Caki2 (cell line): ENCODE measurements around the gene CBX5. TPM values are rescaled to one million over a fixed set of nuclear protein-coding genes. Genes with fewer than 3 reads are reported as not detected.
"Not testable (repeated sequence)": the region's sequence is repeated elsewhere in the genome, so short reads cannot be mapped to it uniquely, and the experiment has no call there.

Source experiments
- DNase-seq: peaks from one replicate; pipeline ENCODE4 v3.0.0-alpha.2; 2015; ENCODE audit warnings: low read depth
- in situ Hi-C: cut with HindIII; loops from 2 replicates; pipeline ENCODE4 v1.10.0; 2016; ENCODE audit warnings: low sequenced_read_pairs, low pct_unique_long_range_greater_than_20kb, mixed read lengths
- total RNA-seq: library from RNA; depleted of rRNA; stranded (reverse); fragments of >200 nt; shearing (Covaris generic); gene quantifications from 2 replicates; pipeline ENCODE4 v1.2.3, GENCODE V29; 2014; ENCODE audit warnings: low replicate concordance; rRNA removed

The CBX5 gene
- total RNA-seq, 1 experiment from 2014 or later, result 44.3 TPM

GRCh38 chr12:54194611-54195010 is 85.3 kb downstream of the CBX5 start:
- in situ Hi-C loops, DNase-seq: not testable (repeated sequence)

DNA sequence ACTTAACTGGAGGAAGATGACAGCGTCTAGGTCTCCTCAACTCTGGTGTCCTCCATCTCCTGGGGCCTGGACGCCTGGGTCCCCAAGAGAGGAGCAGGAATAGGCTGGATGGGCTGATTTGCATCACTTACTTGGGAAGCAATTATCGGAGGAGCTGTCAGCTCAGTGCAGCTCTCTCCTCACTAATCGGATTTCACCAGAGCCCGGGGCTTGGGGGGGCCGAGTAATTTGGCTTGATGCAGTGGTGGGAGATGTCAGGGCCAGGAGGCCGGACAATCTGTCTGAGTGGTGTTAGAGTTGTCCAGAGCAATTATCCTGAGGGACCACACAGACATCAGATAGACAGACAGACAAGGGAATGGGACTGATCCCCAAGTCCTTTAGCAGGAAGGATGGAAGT is 86.5 kb downstream of the CBX5 start:
- in situ Hi-C loops, result no loop called here
- DNase-seq, result no peak

- in situ Hi-C loops, result no loop called here
- peak; percentile 84 for DNase-seq
Measured at GRCh38 chr12:54191550-54192022, 88.3 kb downstream of the CBX5 start.

DNA sequence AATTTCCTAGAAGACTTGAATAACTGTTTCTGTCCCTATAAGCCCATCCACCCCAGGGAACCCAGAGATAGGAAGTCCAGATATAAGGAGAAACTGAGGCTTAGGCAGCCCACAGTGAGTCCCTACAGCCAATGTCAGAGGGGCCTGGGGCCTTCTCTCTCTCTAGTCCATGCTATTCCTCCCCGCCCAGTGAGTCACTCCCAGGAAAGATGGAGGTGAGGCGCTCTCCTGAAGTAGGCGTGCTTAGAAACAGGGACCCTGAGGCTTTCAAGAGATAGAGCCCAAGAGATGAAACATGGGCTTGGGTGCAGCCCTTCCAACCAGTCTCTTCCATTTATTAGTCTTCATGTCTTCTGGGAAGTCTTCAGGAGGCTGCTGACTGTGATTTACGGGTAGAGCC is 88.8 kb downstream of the CBX5 start:
- no peak for DNase-seq
- in situ Hi-C loops, result no loop called here

DNA sequence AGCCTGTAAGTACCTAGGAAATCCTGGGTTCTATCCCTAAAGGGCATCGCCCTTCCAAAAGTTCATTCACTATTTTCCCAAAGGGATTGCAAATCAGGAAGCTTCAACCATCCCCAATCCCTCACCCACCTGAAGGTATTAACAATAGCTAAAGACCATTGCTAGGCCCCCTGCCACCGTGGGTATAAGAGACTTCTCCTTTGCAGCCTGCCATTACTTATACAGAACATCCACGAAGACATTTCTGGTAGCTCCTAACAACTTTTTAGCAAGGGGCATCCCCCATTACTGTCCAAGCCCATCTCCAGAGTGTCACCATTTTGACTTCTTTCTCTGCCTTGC is 90.8 kb downstream of the CBX5 start:
- DNase-seq, result no peak
- in situ Hi-C loops, result no loop called here

- in situ Hi-C loops, result no loop called here
- no peak for DNase-seq
Measured at GRCh38 chr12:54187075-54187474, 92.8 kb downstream of the CBX5 start.

DNA sequence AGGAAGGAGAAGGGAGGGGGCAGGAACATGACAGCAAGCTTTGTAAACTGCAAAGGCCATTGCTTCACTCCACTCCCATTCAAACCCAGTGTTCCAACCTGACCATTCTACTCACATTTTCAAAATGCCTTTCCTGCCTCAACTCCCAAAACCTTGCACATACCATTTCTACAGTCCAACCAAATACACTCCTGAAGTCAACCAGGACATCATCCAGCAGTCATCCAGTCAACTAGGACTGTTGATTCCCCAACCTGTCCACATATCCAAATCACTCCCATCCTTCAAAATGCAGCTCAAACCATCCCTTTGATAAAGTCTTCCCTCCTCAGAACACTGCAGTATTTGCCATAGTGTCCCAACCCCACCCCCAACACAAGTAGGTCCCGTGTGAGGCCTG is 94.0 kb downstream of the CBX5 start:
- no peak for DNase-seq
- in situ Hi-C loops, result no loop called here

DNA sequence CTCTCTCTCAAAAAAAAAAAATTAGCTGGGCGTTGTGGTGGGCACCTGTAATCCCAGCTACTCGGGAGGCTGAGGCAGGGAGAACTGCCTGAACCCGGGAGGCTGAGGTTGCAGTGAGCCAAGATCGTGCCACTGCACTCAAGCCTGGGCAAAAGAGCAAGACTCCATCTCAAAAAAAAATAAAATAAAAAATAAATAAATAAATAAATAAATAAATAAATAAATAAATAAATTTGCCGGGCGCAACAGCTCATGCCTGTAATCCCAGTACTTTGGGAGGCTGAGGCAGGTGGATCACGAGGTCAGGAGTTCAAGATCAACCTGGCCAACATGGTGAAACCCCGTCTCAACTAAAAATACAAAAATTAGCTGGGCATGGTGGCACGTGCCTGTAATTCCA is 94.6 kb downstream of the CBX5 start:
- DNase-seq, in situ Hi-C loops: not testable (repeated sequence)

DNA sequence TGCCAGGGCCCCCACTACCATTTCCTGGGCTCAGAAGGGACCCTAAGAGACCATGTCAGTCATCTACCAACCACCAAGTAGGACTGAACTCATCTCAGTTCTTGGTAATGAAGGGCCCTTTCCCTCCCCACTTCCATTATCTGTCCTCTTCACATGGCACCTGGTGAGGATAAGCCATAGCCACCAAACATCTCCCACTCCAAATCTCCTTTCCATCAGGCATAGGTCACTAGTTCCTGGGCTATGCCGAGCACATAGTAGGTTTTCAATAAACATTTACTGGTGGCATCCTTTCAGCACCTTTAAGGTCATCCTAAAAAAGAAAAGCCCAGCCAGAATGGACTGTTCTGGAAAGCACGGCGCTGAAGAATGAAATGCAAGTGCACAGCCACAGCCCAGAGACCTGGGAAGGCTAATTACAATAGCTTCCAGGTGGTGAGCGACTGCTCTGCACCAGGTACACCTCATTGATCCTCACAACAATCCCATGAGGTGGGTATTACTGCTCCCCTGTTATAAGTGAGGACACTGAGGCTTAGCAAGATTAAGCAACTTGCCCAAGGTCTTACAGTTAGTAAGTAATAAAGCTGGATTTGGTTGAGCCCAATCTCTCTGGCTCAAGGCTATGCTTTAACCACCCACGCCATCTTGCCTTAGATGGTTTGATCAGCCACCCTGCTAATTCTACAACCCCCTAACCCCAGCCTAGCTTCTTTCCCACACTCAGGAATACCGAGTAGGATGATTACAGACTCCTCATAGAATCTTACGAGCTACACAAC is 95.7 kb downstream of the CBX5 start:
- DNase-seq, result no peak
- in situ Hi-C loops, result no loop called here

GRCh38 chr12:54182981-54183380 is 96.9 kb downstream of the CBX5 start:
- DNase-seq, result no peak
- in situ Hi-C loops, result no loop called here

DNA sequence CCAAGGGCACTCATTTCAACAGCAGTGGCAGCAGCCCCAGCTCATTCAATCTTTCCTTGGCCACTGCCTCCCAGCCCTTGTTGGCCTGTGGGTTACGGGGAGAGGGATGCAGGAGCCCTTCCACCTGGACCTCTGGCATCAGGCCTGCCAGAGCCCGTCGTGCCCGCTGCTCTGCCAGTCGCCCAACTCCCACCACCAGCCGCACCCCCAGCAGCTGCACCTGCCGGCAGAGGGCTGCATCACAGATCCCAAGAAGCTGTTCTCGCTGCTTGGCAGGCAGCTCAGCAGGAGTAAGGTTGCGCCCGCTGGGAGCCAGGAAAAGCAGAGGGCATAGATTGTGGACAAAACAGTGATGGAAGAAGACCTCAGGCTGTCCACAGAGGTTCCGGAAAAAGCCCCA is 97.8 kb downstream of the CBX5 start:
- in situ Hi-C loops, result no loop called here
- no peak for DNase-seq

Other genes starting within 250 kb of the CBX5 start
- not detected in 2 replicates for gene HOXC5, start 247.1 kb downstream of the CBX5 start, total RNA-seq
- 0.61 and 1.0 TPM in 2 replicates for gene HOXC4, start 226.3 kb downstream of the CBX5 start, total RNA-seq
- gene SMUG1, start 91.1 kb downstream of the CBX5 start, total RNA-seq, result 40.5 and 85.2 TPM in 2 replicates
- gene HNRNPA1, start 604 bp upstream of the CBX5 start, total RNA-seq, result 111 and 112 TPM in 2 replicates
- gene NFE2, start 20.9 kb upstream of the CBX5 start, total RNA-seq, result not detected in 2 replicates
- gene COPZ1, start 45.0 kb upstream of the CBX5 start, total RNA-seq, result 366 and 493 TPM in 2 replicates
- not detected in 2 replicates for gene GPR84, start 84.4 kb upstream of the CBX5 start, total RNA-seq
- 1.7 and 1.8 TPM in 2 replicates for gene ZNF385A, start 104.6 kb upstream of the CBX5 start, total RNA-seq
- gene ITGA5, start 139.1 kb upstream of the CBX5 start, total RNA-seq, result 35.8 and 44.7 TPM in 2 replicates
- gene GTSF1, start 193.5 kb upstream of the CBX5 start, total RNA-seq, result not detected in 2 replicates
- gene NCKAP1L, start 217.6 kb upstream of the CBX5 start, total RNA-seq, result not detected in 2 replicates